ENCODE results near the gene KRTAP22-1.

Gene KRTAP22-1

GRCh38 chr21:30598802-30599201, 2.1 kb upstream of the KRTAP22-1 start, which contains the start of gene KRTAP6-2:
TSS of gene KRTAP6-2 (minus strand) at chr21:30598902. CDS start at chr21:30598874, 28 bp downstream.
- TF ChIP-seq CTCF (IDR thresholded peaks at IDR 0.05; ENCODE audit: borderline replicate concordance, insufficient read depth, low read depth, low read length), result no peak
- H3K4me3 ChIP-seq (ENCODE audit: low read depth, low read length), result no peak within 1 kb of the TSS

- no peak for TF ChIP-seq CTCF (IDR thresholded peaks at IDR 0.05; ENCODE audit: borderline replicate concordance, insufficient read depth, low read depth, low read length)
- H3K4me3 ChIP-seq (ENCODE audit: low read depth, low read length), result no peak overlapping the region
These were observed 5.1 kb downstream of the KRTAP22-1 start for GRCh38 chr21:30605968-30606367.

GRCh38 chr21:30612132-30612531, 11.2 kb downstream of the KRTAP22-1 start:
- no peak overlapping the region for H3K4me3 ChIP-seq (ENCODE audit: low read depth, low read length)
- no peak for TF ChIP-seq CTCF (IDR thresholded peaks at IDR 0.05; ENCODE audit: borderline replicate concordance, insufficient read depth, low read depth, low read length)

GRCh38 chr21:30613836-30614235, 12.9 kb downstream of the KRTAP22-1 start, which contains the start of gene KRTAP6-1:
TSS of gene KRTAP6-1 (minus strand) at chr21:30613930. CDS start at chr21:30613904, 26 bp downstream.
- no peak within 1 kb of the TSS for H3K4me3 ChIP-seq (ENCODE audit: low read depth, low read length)
- TF ChIP-seq CTCF (IDR thresholded peaks at IDR 0.05; ENCODE audit: borderline replicate concordance, insufficient read depth, low read depth, low read length), result no peak

GRCh38 chr21:30615199-30615598, 14.3 kb downstream of the KRTAP22-1 start:
- H3K4me3 ChIP-seq (ENCODE audit: low read depth, low read length), result no peak overlapping the region
- TF ChIP-seq CTCF (IDR thresholded peaks at IDR 0.05; ENCODE audit: borderline replicate concordance, insufficient read depth, low read depth, low read length), result no peak

GRCh38 chr21:30616125-30616524, 15.2 kb downstream of the KRTAP22-1 start, which contains the start of gene KRTAP20-1:
TSS of gene KRTAP20-1 (plus strand) at chr21:30616425. CDS start at chr21:30616455, 30 bp downstream.
- H3K4me3 ChIP-seq (ENCODE audit: low read depth, low read length), result no peak within 1 kb of the TSS
- no peak for TF ChIP-seq CTCF (IDR thresholded peaks at IDR 0.05; ENCODE audit: borderline replicate concordance, insufficient read depth, low read depth, low read length)

GRCh38 chr21:30620080-30620479, 19.2 kb downstream of the KRTAP22-1 start:
- no peak for TF ChIP-seq CTCF (IDR thresholded peaks at IDR 0.05; ENCODE audit: borderline replicate concordance, insufficient read depth, low read depth, low read length)
- no peak overlapping the region for H3K4me3 ChIP-seq (ENCODE audit: low read depth, low read length)
